ENCODE results near the gene BEST4. TPM values are rescaled to one million over a fixed set of nuclear protein-coding genes. Genes with fewer than 3 reads are reported as not detected.

BEST4 gene
- polyA plus RNA-seq, 1 of the 3 experiments (the other 2 are of a cell fraction), result 0.12 TPM

- Histone ChIP-seq H3K9ac (peak overlapping the region; percentile 98), H3K4me1 (ENCODE audit: control insufficient read depth in 1 of 2, insufficient read depth in 2 of 2, low read depth in 1 of 2, low read length in 1 of 2) (peaks cover 21 to 33% of the 10 kb centered on the region in 2 experiments; a peak in 3 of 4 replicates), H4K20me1 (ENCODE audit: insufficient read depth) (peaks cover 32% of the 10 kb centered on the region), H3K36me3 (replicated peaks in 1 of 2; ENCODE audit: control insufficient read depth in 1 of 2, insufficient read depth in 2 of 2, low read length in 1 of 2) (peaks cover 43 to 48% of the 10 kb centered on the region in 2 experiments), H3K27ac (ENCODE audit: low read depth in 2 of 2, low read length in 1 of 2) (peak overlapping the region in 1 of 2 experiments; percentile 100; a peak in 1 of 4 replicates), H3F3A (replicated peaks; ENCODE audit: insufficient read depth) (peaks cover 34% of the 10 kb centered on the region), H3K79me2 (ENCODE audit: insufficient read depth) (peaks cover 57% of the 10 kb centered on the region), H2AFZ (ENCODE audit: low read depth) (no peak overlapping the region), H3K4me2 (peak overlapping the region; percentile 98), H3K9me3 (no peaks in the 10 kb centered on the region), H3K9me2 (no peaks in the 10 kb centered on the region), H3K4me3 (ENCODE audit: low read depth in 2 of 2, low read length in 1 of 2) (peak overlapping the region; percentile 87 to 96; a peak in 3 of 4 replicates), H3K27me3 (ENCODE audit: insufficient read depth) (no peaks in the 10 kb centered on the region)
- ChIA-PET CTCF (interaction anchor here (0.9 to 1.9 kb wide), 3 partner anchors 8 to 16 kb away, joined by 4 to 11 read pairs (median 7); no protein-coding TSS in a partner anchor), POLR2A (no interaction called here)
- TF ChIP-seq SMC3 (IDR thresholded peaks at IDR 0.05; ENCODE audit: low read depth, low read length) (no peak), FOSL2 (IDR thresholded peaks at IDR 0.05; ENCODE audit: borderline replicate concordance, low read depth) (no peak), EZH2phosphoT487 (IDR thresholded peaks at IDR 0.05; ENCODE audit: borderline replicate concordance, low read depth) (no peak), ELF1 (IDR thresholded peaks at IDR 0.05) (no peak), MEF2A (IDR thresholded peaks at IDR 0.05; ENCODE audit: borderline replicate concordance, low read depth) (no peak), TCF12 (IDR thresholded peaks at IDR 0.05) (no peak), USF1 (IDR thresholded peaks at IDR 0.05; ENCODE audit: borderline replicate concordance, low read depth) (no peak), NFIC (IDR thresholded peaks at IDR 0.05; ENCODE audit: borderline replicate concordance) (no peak), REST (IDR thresholded peaks at IDR 0.05; ENCODE audit: low read depth, low read length) (no peak), CTCF (IDR thresholded peaks at IDR 0.05) (no peak), POLR2AphosphoS5 (IDR thresholded peaks at IDR 0.05; ENCODE audit: low read depth, low read length) (no peak), NRF1 (IDR thresholded peaks at IDR 0.05; ENCODE audit: low read depth, low read length) (no peak), RFX5 (IDR thresholded peaks at IDR 0.05; ENCODE audit: low read length) (no peak), ZBTB33 (IDR thresholded peaks at IDR 0.05; ENCODE audit: borderline replicate concordance, low read depth) (no peak), YY1 (IDR thresholded peaks at IDR 0.05; ENCODE audit: low read depth) (no peak), RCOR1 (IDR thresholded peaks at IDR 0.05; ENCODE audit: low read length) (no peak)
- WGBS (ENCODE audit: low lambda C conversion rate), result 69% methylated on average over 10 of the region's 13 CpGs
- DNase-seq, result no peak
Measured at GRCh38 chr1:44801491-44802305, 13.7 kb upstream of the BEST4 start.

Measured in SK-N-SH (cell line).